Activated T-helper 1 cell treated with anti-CD3 and anti-CD28 coated beads, Interleukin-12 subunit alpha, Interleukin-12 subunit beta, Interleukin-2, Interleukin-4 antibody, amounts not matched to agents 30 ng/mL and 10 ng/mL and 1 ng/mL, durations not matched to agents 14 hours and 24 hours and 36 hours (primary cell): Measurements from ENCODE around the gene TBL3. TPM values are rescaled to one million over a fixed set of nuclear protein-coding genes. Genes with fewer than 3 reads are reported as not detected.

ENCODE experiments used
- DNase-seq: peaks from one replicate; pipeline ENCODE4 v3.0.0; 2021; ENCODE audit warnings: low spot score
- H3K27ac Mint-ChIP-seq: one replicate; pipeline ENCODE4 v1.8.0; 2021; ENCODE audit warnings: mild to moderate bottlenecking, mixed read lengths
- H3K27me3 Mint-ChIP-seq: one replicate; pipeline ENCODE4 v1.8.0; 2022; ENCODE audit warnings: mild to moderate bottlenecking, moderate library complexity, mixed read lengths; ENCODE audit not compliant: insufficient read depth
- H3K36me3 Mint-ChIP-seq: one replicate; pipeline ENCODE4 v1.8.0; 2021; ENCODE audit warnings: low read depth, mixed read lengths
- H3K4me1 Mint-ChIP-seq: one replicate; pipeline ENCODE4 v1.8.0; 2021; ENCODE audit warnings: low read depth, mixed read lengths
- H3K4me3 Mint-ChIP-seq: one replicate; pipeline ENCODE4 v1.8.0; 2021; ENCODE audit warnings: mild to moderate bottlenecking, moderate library complexity, mixed read lengths
- H3K9me3 Mint-ChIP-seq: one replicate; pipeline ENCODE4 v1.8.0; 2021; ENCODE audit warnings: mixed read lengths
- intact Hi-C: fragments of 100-400 bp; cut with micrococcal nuclease; formaldehyde crosslinking; loops from one replicate; pipeline ENCODE4 v1.15.1; 2024
- total RNA-seq: library from RNA; stranded (reverse); gene quantifications from 2 replicates; pipeline ENCODE4 v1.2.3, GENCODE V29; 2022

Gene TBL3
- total RNA-seq, 1 donor from 2014 or later, result 87.3 TPM

DNA sequence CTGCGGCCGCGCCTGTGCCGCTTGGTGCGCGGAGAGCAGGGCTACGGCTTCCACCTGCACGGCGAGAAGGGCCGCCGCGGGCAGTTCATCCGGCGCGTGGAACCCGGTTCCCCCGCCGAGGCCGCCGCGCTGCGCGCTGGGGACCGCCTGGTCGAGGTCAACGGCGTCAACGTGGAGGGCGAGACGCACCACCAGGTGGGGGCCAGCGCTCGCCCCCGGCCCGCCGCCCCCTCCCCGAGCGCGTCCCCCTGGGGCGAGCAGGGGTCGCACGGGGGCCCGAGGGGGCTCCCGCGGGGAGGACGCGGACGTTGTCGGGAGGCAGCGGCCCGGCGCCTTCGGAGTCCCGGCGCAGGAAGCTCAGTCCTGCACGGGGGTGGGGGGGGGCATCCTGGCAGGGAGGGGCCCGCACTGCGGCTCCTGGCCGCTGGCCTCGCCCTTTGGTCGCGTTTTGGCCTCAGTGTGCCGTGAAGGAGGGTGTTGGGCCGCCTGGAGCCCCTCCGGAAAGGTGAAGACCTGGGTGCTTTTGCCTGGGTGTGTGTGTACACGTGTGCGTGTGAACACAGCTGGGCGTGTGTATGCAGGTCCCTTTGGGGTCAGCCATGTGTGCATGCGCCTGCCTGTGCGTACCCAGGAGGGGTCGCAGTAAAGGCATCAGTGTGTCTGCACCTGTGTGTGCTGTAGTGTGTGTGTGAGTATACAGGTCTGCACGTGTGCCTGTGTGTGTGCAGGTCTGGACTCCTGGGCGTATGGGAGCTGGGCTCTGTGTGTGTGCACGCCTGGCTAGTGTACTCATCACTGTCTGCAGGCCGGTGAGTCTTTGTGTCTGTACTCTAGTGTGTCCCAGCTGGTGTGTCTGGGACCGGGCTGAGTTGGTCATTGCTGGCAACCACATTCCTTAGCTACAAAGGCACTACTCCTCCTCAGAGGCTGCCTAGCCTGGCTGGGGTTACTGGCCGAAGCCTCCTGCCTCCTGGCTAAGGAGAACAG, 55.5 kb downstream of the TBL3 start:
- Mint-ChIP-seq H3K27ac (no peak overlapping the region), H3K4me1 (peaks cover 12% of the 10 kb centered on the region), H3K9me3 (no peaks in the 10 kb centered on the region), H3K4me3 (peak overlapping the region; percentile 60), H3K36me3 (no peaks in the 10 kb centered on the region), H3K27me3 (peaks cover 22% of the 10 kb centered on the region)
- DNase-seq, result no peak
- intact Hi-C loops, result loop anchor here (10.0 kb wide), 1 partner anchor 237 kb away; the partner anchor contains the start of gene RNPS1

DNA sequence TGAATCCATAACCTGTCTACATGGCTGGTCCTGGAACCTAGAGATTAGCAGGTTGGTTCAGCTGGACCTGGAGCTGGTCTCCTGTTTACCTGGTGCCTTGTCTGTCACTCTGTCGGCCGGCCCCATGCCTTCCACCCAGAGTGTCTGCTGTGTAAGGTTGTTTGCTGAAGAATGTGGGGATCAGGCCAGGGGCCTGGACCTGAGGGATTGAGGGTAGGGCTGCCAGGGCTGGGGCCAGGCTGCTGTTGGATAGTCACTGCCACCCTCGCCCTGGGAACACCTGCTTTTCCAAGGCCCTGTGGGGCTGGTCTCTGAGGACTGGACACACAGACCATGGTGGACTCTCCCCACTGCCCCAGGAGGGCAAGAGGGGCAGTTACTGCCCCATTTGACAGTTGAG, 56.3 kb downstream of the TBL3 start:
- H3K4me3 Mint-ChIP-seq, result peak overlapping the region; percentile 60
- intact Hi-C loops, result loop anchor here (10.0 kb wide), 1 partner anchor 237 kb away; the partner anchor contains the start of gene RNPS1

DNA sequence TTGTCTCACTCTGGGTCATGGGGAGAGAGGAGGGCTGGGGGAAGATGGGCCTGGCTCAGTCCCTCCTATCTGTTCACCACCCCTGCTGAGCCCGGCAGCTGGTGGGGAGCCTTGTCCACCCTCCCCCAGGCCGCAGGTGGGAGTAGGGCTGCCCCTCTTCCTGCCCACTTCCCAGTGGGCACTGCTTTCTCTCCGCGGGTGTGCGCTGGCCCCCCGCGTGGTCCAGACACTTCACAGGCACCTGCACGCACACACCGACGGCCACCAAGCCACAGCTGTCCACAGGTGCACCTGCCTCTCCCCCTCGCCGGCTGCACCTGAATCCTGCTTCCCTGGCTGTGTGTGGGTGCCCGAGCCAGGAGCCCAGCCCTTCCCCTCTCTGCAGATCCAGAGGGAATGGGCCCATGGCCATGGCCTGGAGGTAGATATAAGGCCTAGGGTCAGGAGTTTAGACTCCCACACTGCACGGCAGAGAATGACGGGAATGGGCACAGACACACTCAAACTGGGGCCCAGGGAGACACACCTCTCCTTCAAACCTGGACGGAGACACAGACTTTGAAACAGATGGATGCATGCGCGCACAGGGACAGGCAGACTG, 56.9 kb downstream of the TBL3 start:
- H3K27ac Mint-ChIP-seq, result no peak overlapping the region
- intact Hi-C loops, result loop anchor here (10.0 kb wide), 1 partner anchor 236 kb away; the partner anchor contains the start of gene RNPS1
- no peaks in the 10 kb centered on the region for H3K9me3 Mint-ChIP-seq

More for the DNA sequence above, 56.3 kb downstream of the TBL3 start:
- Mint-ChIP-seq H3K27me3 (peaks cover 16% of the 10 kb centered on the region), H3K9me3 (no peaks in the 10 kb centered on the region), H3K36me3 (no peaks in the 10 kb centered on the region), H3K4me1 (peaks cover 4% of the 10 kb centered on the region), H3K27ac (no peak overlapping the region)
- no peak for DNase-seq

DNA sequence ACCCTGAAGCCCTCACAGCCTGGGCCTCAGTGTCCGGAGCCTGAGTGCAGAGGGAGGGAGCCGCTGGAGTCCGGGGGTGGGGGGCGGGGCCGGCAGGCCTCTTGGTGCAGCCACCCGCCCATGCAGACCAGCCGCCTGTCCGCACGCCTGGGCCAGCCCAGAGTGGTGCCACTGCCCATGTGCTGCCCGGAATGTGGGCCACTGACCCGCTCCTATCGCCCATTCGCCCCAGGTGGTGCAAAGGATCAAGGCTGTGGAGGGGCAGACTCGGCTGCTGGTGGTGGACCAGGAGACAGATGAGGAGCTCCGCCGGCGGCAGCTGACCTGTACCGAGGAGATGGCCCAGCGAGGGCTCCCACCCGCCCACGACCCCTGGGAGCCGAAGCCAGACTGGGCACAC, 57.5 kb downstream of the TBL3 start:
- H3K27ac Mint-ChIP-seq, result no peak overlapping the region
- no peaks in the 10 kb centered on the region for H3K9me3 Mint-ChIP-seq
- no peak for DNase-seq
- no peaks in the 10 kb centered on the region for H3K36me3 Mint-ChIP-seq
- H3K27me3 Mint-ChIP-seq, result peaks cover 16% of the 10 kb centered on the region
- no peaks in the 10 kb centered on the region for H3K4me1 Mint-ChIP-seq
- H3K4me3 Mint-ChIP-seq, result no peak overlapping the region
- intact Hi-C loops, result loop anchor here (10.0 kb wide), 1 partner anchor 235 kb away; the partner anchor contains the start of gene RNPS1

More for the DNA sequence above, 56.9 kb downstream of the TBL3 start:
- no peak for DNase-seq
- Mint-ChIP-seq H3K4me1 (no peaks in the 10 kb centered on the region), H3K27me3 (peaks cover 16% of the 10 kb centered on the region), H3K36me3 (no peaks in the 10 kb centered on the region), H3K4me3 (no peak overlapping the region)

DNA sequence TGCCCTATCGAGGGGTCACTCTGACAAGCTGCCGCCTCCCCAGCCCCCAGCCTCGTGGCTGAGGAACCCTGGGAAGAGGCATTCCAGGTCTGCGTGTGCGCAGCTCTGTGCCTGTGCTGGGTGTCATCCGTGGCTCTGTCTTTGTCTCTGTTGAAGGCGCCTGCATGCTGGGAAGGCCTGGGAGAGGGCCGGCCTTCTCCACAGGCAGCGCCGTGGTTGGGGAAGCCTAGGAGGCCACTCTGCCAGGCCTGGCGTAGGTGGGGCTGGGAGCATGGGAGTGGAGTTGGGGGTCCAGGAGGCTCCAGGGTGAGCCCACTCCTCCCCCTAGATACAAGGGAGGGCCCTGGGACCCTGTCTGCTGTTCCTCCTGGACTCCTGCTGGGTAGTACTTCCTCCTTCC, 58.2 kb downstream of the TBL3 start:
- Mint-ChIP-seq H3K9me3 (no peaks in the 10 kb centered on the region), H3K4me1 (no peaks in the 10 kb centered on the region), H3K27me3 (peaks cover 16% of the 10 kb centered on the region), H3K4me3 (no peak overlapping the region), H3K27ac (no peak overlapping the region), H3K36me3 (no peaks in the 10 kb centered on the region)
- DNase-seq, result no peak
- intact Hi-C loops, result no loop called here

DNA sequence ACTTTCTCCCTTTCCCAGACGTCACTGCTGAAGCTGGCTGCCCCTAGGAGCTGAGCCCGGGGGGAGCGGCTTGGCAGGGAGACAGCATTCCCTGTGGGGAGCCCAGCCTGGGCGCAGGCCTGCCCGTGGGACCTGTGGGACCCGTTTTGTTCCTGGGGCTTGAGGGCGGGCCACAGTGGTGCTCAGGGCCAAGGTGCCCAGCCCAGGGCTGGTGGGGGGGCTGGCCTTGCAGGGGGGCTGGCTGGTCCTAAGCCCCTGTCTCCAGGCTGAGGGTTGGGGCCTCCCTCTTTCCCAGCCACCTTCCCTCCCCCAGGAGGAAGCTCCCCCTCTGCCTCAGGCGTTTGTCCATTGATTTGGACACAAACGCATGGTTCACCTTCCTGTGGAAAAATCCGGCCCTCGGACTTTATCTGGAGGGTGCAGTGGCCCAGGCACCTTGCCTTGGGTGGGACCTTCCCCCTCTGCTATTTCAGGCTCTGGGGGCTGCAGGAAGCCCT, 59.3 kb downstream of the TBL3 start:
- H3K4me3 Mint-ChIP-seq, result no peak overlapping the region
- peaks cover 12% of the 10 kb centered on the region for H3K27me3 Mint-ChIP-seq
- H3K4me1 Mint-ChIP-seq, result no peaks in the 10 kb centered on the region
- no peak for DNase-seq
- H3K9me3 Mint-ChIP-seq, result no peaks in the 10 kb centered on the region
- no peak overlapping the region for H3K27ac Mint-ChIP-seq
- intact Hi-C loops, result no loop called here
- no peaks in the 10 kb centered on the region for H3K36me3 Mint-ChIP-seq

Other genes with a start within 250 kb of the TBL3 start
- gene NME3, start 200.5 kb upstream of the TBL3 start, total RNA-seq, result 49.5 and 49.9 TPM in 2 replicates
- gene EME2, start 199.2 kb upstream of the TBL3 start, total RNA-seq, result 31.0 and 32.7 TPM in 2 replicates
- 209 and 215 TPM in 2 replicates for gene MRPS34, start 198.9 kb upstream of the TBL3 start, total RNA-seq
- 30.3 and 30.8 TPM in 2 replicates for gene SPSB3, start 189.5 kb upstream of the TBL3 start, total RNA-seq
- 81.6 and 82.8 TPM in 2 replicates for gene NUBP2, start 189.1 kb upstream of the TBL3 start, total RNA-seq
- gene IGFALS, start 178.3 kb upstream of the TBL3 start, total RNA-seq, result not detected in 2 replicates
- gene HAGH, start 145.2 kb upstream of the TBL3 start, total RNA-seq, result 57.8 and 58.7 TPM in 2 replicates
- 19.4 and 20.2 TPM in 2 replicates for gene FAHD1, start 144.8 kb upstream of the TBL3 start, total RNA-seq
- gene MEIOB, start 99.9 kb upstream of the TBL3 start, total RNA-seq, result not detected in 2 replicates
- not detected in 2 replicates for gene HS3ST6, start 53.6 kb upstream of the TBL3 start, total RNA-seq
- 22.1 and 26.1 TPM in 2 replicates for gene MSRB1, start 28.9 kb upstream of the TBL3 start, total RNA-seq
- 1.1 and 1.9 TPM in 2 replicates for gene RPL3L, start 17.4 kb upstream of the TBL3 start, total RNA-seq
- 134 and 138 TPM in 2 replicates for gene NDUFB10, start 12.5 kb upstream of the TBL3 start, total RNA-seq
- 3,144 and 3,145 TPM in 2 replicates for gene RPS2, start 7.2 kb upstream of the TBL3 start, total RNA-seq
- gene RNF151, start 5.2 kb upstream of the TBL3 start, total RNA-seq, result 0.70 and 0.93 TPM in 2 replicates
- 0.24 TPM in 1 of 2 replicates, not detected in the other for gene NOXO1, start 9.4 kb downstream of the TBL3 start, total RNA-seq
- 46.2 and 54.0 TPM in 2 replicates for gene GFER, start 12.1 kb downstream of the TBL3 start, total RNA-seq
- 21.2 and 26.3 TPM in 2 replicates for gene SYNGR3, start 17.9 kb downstream of the TBL3 start, total RNA-seq
- 100 and 105 TPM in 2 replicates for gene ZNF598, start 37.8 kb downstream of the TBL3 start, total RNA-seq
- gene NPW, start 47.7 kb downstream of the TBL3 start, total RNA-seq, result 3.6 and 3.9 TPM in 2 replicates
- gene NHERF2, start 54.8 kb downstream of the TBL3 start, total RNA-seq, result 2.2 and 2.5 TPM in 2 replicates
- 50.0 and 52.7 TPM in 2 replicates for gene NTHL1, start 75.8 kb downstream of the TBL3 start, total RNA-seq
- gene TSC2, start 75.9 kb downstream of the TBL3 start, total RNA-seq, result 96.4 and 111 TPM in 2 replicates
- gene PKD1, start 163.8 kb downstream of the TBL3 start, total RNA-seq, result 92.5 and 104 TPM in 2 replicates
- 0.24 and 0.70 TPM in 2 replicates for gene RAB26, start 176.6 kb downstream of the TBL3 start, total RNA-seq
- gene TRAF7, start 183.7 kb downstream of the TBL3 start, total RNA-seq, result 70.4 and 73.1 TPM in 2 replicates
- 1.0 and 1.2 TPM in 2 replicates for gene CASKIN1, start 224.6 kb downstream of the TBL3 start, total RNA-seq
- gene MLST8, start 233.4 kb downstream of the TBL3 start, total RNA-seq, result 57.0 and 61.9 TPM in 2 replicates
- gene BRICD5, start 238.8 kb downstream of the TBL3 start, total RNA-seq, result 24.7 and 25.1 TPM in 2 replicates
- 37.2 and 37.7 TPM in 2 replicates for gene PGP, start 242.8 kb downstream of the TBL3 start, total RNA-seq